HG03354 (cell line): ENCODE data around the gene SECISBP2.

Experiments
- ATAC-seq: cut with Tn5 transposase; IDR thresholded peaks from one replicate; pipeline ENCODE4 v1.9.1; 2021; ENCODE audit warnings: mild to moderate bottlenecking; ENCODE audit not compliant: unreplicated experiment, poor library complexity, severe bottlenecking

Gene SECISBP2

DNA sequence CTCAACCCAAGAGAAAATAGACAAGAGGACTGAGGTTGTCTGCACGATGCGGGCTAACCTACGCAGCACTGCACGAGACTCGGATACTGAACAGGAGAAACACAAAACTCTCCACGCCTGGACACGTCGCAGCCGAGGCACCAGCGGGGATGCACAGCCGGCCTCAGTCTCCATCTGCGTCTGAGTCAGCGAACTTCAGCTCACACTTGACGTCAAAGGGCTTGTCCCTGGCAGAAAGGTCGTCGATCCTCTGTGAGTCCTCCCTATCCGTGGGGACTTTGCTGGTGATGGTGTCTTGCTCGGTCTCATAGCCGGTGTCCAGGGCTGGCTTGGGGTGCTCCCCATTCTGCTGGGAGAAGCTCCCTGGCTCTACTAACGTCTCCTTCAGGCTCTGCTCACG, 60.2 kb downstream of the SECISBP2 start:
- no peak for ATAC-seq

DNA sequence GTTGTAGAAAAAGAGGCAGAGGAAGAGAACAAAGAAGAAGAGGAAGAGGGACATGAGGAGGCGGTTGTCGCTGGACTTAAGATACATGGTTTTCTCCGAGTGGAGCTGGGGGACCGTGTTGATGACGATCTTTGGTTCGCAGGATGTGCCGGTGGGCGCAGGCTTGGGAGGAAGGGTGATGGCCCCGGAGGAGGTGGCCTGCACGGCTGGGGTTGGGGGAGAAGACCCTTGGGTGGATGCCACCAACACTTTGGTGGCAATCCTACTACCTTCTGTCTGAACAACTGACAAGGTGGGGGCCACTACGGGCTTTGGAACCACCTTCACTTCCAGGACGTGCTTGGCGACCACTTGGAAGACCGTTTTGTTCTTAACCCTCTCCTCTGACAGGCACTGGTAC, 60.7 kb downstream of the SECISBP2 start:
- no peak for ATAC-seq

DNA sequence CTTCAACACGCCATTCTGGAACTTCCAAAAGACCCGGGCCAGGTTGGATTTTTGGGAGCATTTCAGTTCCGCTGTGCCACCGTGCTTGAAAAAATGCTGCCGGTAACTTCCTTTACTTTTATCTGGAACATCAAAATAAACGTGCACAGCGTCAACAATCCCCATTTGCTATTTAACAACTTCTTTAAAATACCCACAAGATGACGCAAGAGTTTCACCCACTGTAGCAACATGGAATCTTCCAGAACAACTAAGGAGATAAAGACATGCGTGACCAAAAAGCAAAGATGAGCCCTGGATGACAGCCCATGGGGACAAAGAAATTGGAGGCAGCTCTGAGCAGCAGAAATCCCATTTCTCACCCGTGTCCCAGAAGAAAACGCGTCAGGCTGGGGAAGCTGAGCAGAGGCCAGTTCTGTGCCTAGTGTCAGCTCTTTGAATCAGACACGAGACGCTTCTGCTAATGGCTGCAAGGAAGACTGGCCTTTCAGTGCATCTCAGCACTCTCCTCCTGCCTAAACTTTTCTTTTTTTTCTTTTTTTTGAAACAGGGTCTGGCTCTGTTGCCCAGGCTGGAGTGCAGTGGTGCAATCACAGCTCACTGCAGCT, 61.3 kb downstream of the SECISBP2 start:
- no peak for ATAC-seq

DNA sequence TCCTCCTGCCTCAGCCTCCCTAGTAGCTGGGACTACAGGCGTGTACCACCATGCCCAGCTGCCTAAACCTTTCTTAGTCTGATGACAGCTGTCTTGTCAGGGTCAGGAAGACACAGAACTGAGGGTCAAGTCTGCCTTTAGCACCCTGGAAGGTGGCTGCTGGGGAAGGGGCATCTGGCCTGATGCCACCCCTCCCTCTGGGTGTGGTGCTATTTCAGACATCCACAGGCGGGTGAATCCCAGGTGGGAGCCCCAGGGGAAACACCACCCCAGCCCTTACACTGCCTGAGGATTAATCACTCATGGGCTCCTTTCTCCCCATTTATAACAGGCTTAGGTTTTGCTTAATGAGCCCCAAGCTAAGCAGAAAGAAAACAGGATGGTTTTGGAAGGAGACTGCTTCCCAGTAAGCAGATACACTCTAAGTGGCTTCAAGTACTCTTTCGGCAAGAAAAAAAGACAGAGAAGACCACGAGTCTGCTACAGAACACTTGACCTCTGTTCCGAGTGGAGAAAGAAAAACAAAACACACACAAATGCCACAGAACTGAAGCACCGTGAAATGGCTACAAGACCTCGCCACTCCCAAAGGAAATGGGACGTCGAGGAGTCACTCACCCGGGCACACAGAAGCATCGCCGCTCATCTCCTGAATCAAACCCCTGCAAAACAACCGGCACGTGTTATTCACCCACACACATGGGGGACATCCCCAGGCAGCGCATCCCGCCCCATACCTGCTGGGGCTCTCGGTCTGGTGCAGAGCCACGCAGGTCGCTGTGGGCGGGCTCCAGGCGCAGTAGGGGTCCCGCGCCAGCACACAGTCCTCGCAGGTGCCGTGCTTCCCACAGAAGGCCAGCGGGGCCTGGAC, 62.4 kb downstream of the SECISBP2 start:
- no peak for ATAC-seq

DNA sequence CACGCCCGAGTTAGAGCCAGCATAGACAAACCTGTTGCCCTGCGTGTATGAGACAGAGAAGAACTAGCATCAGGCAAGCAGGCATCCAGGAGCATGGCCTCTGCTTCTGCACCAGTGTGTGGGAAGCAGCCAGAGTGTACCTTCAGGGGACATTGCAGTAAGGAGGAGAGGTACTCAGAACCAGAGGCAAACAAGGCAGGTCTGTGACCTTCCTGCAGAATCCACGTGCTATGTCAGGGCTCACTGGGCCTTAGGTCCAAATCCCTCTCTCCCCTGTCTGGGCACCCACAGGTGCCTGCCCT, 63.0 kb downstream of the SECISBP2 start:
- no peak for ATAC-seq

DNA sequence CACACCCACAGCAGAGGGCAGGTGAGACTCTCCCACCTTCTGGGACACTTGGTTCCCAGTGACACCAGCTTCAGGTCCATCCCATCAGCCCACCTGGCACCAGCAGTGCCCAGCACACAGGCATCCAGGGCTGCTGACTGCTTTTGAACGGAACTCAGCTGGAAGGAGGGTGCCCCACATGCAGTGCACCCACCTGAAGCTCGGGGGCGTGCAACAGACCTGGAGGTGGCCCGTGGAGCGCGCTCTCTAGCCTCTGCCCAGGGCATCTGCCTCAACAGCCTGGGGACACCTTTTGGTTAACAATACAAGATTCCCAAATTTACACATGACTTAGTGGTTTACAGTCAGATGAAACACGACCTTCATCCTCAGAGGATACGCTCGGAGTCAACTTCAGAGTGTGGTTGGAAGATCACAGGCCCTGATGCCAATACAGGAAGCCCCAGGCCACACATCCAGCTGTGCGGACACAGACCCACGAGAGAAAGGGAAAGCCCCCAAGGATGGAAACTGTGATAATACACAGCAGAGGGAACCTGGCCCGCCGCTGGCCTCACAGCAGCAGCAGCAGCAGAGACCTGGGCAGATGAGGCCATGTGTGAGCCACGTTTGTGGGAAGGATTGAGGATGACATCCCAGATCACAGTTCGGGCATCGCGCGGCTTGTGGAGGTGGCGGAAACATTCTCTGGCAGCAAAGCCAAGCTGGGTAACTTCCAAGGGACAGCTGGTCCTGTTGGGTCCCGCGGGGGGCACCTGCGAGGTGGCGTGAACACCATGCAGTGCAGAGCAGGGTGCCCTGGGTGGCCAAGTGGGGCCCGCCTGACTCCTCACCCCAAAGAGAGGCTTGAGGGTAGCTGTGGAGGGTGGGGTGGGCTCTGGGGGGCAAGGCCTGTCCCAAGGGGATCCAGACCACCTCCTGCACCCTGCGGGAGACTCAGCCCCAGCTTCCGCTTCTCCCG, 64.0 kb downstream of the SECISBP2 start:
- no peak for ATAC-seq

DNA sequence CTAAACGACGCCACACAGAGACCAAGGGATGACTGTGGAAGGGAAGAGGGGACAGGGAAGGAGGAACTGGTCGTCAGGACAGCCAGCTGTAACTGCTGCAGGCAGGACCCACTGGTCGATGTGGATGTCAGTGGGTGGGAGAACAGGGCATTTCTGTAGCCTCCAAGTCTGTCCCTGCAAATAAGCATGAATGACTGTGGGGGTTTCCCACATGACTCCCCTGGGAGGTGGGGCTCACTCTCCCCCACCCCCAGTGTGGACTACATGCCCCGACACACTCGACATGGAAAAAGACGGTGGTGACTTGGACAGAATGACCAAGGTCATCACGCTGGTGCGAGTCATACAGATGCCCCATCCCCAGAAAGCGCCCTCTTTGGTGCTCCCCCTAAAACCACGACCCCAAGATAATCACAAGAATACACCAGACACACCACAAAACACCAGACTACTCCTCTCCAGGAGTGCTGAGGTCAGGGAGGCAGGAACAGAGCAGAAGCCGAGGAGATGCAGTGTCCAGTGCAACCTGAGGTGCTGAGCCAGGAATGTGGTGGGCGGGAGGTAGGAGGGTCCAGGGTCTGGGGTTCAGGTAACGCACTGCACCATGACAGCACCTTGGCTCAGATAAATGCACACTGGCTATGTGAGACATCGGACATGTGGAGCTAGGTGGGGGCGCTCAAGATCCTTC, 64.9 kb downstream of the SECISBP2 start:
- no peak for ATAC-seq

DNA sequence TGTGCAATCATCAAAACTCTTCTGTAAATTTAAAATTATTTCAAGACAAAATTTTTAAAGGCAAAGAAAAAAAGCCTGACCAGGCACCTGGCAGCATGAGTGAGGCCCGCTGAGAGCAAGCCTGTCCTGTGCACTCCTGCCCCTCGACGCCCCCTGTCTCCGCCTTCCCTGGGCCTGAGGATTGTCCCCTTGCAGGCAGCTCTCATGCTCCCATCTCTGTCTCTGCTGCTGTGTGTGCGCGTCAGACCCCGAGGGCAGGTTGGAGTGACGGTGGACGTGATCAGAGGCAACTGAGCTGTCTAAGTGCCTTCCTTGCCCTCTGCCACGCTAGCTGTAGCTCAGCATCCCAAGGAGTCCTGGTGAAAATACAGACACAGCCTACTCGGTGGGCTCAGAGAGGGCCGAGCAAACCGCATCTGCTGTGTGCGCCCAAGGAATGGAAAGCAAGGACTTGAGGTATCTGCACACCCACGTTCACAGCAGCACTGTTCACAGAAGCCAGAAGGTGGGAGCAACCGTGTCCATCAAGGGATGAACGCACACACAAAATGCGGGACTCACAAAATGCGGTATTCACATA, 65.5 kb downstream of the SECISBP2 start:
- ATAC-seq, result no peak

DNA sequence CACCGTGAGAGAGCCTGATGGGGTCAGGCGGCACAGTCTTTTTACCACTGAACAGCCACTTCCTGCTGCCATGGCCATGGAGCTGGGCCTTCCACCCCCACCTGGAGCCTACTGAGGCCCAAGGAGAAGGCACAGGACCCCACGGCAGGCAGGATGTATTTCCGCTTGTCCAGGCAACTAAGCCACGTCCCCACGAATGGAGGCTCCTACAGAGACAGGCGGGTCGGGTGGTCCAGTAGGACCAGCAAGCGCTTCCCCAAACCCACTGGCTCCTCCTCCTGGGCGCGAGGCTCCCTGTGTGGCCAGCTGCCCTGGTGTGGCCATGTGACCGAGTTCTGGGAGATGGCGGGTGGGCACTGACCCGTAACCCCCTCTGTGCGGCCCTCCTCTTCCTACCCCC, 66.5 kb downstream of the SECISBP2 start:
- no peak for ATAC-seq

DNA sequence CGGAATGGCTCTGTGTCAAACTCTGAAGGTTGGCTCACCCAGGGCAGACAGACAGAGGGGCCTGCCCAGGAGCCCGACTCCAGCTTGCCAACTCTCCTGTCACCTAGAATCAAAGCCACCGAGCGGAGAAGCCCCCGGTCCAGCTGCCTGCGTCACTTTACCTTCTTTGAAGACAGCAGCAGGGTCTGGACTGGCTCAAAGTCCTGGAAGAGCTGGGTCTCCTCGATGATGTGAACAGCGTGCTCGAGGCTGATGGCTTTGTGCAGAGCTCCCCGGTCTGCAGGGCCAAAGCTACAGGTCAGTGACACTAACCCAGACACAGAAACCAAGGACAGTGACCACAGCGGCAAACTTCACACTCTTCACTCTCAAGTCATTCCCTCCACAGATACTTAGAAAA, 67.9 kb downstream of the SECISBP2 start:
- ATAC-seq, result no peak

DNA sequence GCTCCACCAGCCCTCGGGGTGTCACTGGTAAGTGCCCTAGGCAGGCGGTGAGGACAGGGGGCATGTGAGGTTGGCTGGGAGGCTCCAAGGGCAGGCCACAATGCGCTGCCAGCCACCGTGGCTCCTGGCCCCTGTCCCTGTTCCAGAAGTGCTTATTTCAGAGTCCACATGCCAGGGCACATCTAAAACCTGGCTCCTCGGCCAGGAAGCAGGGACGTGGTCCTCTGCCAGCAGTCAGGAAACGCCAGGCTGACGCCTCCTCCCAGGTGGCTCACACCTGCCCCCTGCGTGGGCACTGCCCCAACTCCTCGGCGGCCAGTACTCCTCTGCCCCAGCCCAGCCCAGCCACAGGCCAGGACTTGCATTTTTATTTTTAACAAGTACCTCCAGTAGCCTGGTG, 68.5 kb downstream of the SECISBP2 start:
- no peak for ATAC-seq

DNA sequence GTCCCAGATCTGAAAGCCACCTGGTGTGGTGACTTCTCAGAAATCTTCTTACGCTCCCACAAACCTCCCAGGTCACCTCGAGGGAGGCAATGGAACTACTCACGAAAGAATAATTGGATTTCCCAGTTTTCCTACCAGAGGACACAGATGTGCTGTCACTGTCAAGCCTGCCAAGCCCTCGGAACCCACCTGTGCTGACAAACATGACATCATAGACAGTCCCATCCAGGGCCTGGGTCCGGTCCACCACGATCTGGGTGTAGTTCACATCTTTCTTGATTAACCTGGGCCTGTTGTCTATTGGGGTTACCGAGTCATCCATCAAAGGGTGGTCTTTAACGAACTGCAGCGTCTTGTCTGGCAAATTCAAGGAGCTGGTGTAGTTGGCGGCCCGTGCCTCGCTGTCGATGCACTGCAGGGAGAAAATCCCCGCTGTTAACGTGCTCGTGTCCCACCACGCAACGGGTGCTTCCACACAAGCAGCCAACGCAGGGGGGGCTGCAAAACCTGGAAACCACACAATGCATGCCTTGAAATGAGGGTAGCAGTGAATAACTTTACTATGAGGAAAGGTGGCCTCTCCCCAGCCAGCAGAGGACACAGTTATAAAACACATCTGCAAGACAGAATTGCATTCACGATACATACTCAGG, 69.0 kb downstream of the SECISBP2 start:
- ATAC-seq, result no peak

DNA sequence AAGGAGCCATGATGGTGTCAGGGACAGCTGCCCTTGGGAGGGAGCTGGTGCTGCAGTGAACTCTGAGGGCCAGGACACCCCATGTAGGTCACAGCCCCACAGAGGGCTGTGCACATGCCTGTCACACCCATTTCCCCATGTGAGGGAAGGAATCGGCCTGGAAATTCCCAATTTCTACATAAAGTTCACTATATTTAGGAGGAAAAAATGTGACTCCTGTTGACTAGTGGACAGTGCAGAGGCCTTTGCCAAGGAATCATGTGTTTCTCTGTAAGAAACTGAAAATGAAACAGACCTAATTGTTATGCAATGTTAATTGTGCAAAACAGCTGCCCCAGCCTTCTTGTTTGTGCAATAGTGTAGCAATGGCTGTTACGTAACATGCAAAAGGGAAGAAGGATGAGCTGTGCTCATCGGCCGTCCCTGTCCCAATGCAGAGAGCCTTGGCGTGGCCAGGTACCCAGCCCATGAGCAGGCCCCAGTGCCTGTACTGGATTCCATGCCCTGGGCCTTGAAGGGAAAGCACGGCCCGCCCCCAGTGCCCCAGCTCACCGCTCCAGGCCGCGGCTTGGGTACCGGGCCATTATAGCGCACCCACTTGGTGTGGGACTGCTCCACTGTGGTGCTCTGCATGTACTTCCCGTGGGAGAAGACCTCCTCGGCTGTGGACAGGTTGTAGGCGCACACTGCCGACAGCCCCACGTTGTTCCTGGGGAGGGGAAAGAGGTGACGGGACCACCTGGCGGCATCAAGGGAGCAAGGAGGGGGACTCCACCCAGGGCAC, 70.0 kb downstream of the SECISBP2 start:
- ATAC-seq, result no peak

DNA sequence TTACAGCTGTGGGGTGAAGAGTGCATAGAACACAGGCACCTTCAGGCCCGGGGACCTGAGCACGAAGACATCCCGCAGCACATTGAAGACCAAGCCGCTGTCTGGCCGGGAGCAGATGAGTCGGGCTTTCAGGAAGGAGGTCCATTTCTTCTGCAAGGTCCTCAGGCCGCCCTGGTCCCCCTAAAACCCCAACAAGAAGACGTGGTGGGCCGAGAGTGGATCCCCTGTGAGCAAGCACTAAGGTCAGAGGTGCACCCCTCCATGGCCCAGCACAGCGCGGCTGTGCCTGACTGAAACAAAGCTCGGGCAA, 70.5 kb downstream of the SECISBP2 start:
- ATAC-seq, result no peak

DNA sequence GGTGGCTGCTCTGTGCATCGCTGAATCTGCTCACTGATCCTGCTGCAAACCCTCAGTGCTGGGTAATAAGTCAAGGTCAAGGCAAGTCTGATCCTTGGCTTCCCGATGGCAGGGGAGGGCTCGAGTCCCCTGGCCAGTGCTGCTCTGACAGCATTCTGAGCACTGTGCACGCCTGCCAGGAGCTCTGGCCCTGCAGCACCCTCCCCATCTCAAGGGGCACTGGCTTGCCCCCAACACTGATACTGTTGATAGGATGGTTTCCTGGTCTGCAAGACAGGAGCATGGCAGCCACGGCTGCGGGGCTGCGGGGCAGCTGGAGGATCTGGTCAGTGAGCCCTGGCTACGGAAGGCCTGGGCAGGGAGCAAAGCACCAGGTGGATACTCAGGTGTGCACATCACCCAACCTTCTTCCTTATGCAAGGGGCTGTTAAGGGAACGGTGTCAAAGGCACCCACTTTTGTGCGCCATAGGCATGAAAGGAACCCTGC, 71.8 kb downstream of the SECISBP2 start:
- ATAC-seq, result no peak

DNA sequence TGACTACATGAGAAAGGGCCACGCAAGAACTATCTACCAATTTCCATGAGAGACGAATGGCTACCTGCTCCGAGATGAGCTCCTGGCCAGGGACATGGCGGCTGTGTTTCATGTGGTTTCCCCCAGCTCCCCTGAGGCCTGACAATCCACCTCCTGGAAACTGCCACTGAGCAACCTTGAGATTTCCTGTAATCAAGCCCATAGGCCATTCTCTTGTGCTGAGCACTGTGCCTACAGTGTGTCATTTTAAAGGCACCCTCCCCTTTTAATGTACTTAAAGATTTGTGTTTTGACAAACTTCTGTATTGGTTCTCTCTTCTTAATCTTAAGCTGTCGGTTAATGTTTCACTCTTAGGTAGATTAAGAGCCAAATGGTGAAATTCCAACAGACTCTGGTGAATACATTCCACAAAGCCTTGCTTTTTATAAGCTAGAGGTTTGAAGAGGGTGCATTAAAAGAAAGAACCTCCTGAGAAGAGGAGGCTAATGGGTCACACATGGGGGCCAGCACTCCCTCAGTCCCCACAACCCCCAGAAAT, 72.3 kb downstream of the SECISBP2 start:
- ATAC-seq, result no peak

DNA sequence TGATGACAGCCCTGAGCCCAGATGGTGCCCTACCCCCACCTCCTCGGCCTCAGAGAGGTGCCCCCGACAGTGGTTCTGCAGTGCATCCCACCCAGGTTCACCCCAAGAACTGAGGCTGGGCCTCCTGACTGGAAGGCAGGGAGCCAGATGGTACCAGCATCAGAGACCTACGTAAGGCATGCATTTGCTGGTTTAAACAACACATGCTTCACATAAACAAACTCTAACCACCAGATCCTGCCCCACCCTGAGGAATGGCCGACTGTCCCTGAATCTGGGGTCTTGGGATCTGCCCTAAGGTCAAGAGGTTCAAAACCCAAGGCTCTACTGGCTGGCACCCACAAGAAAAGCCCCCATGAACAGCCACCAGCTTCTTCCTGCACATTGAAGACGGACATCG, 73.3 kb downstream of the SECISBP2 start:
- ATAC-seq, result no peak

DNA sequence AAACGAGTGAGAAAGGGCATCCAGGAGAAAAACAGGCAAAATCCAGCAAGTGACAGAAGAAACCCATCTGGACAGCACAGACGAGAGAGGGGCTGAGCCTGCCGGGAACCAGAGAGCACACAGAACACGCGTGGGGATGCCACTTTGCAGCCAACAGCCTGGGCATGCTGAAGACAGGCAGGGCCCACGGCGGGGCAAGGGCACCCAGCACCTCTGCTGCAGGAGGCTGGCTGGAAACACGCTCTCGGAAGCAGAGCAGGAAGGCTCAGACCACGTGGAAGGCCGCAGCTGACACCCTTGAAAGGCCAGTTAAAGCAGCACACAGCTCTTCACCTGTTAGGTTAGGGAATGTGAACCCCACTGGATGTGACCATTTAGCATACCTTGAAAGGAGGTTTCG, 76.1 kb downstream of the SECISBP2 start:
- no peak for ATAC-seq
